Parathyroid adenoma (tissue), 2 donors: Measurements from ENCODE around the gene PRR20C.
"Not testable (repeated sequence)": the region's sequence is repeated elsewhere in the genome, so short reads cannot be mapped to it uniquely, and the experiment has no call there.

Source experiments
- H2AFZ ChIP-seq: fragments of 300-600 bp; sonication (generic); one replicate; pipeline ENCODE4 v1.7.0; 2017; ENCODE audit warnings: antibody characterized with exemption, mild to moderate bottlenecking
- H3K27ac ChIP-seq: fragments of 300-600 bp; sonication (generic); one replicate; pipeline ENCODE4 v1.7.0; 2017
- H3K27me3 ChIP-seq: fragments of 300-600 bp; sonication (generic); one replicate; pipeline ENCODE4 v1.7.0; 2017; ENCODE audit warnings: low read length; ENCODE audit not compliant: control insufficient read depth, insufficient read depth
- H3K36me3 ChIP-seq: fragments of 300-600 bp; sonication (generic); one replicate; pipeline ENCODE4 v1.7.0; 2017; ENCODE audit warnings: low read length; ENCODE audit not compliant: control insufficient read depth, insufficient read depth
- H3K4me1 ChIP-seq: fragments of 300-600 bp; sonication (generic); one replicate; pipeline ENCODE4 v1.7.0; 2017; ENCODE audit warnings: control low read depth
- H3K4me2 ChIP-seq: fragments of 300-600 bp; sonication (generic); one replicate; pipeline ENCODE4 v1.7.0; 2017; ENCODE audit warnings: low read length
- H3K4me3 ChIP-seq: fragments of 300-600 bp; sonication (generic); one replicate; pipeline ENCODE4 v1.7.0; 2017; ENCODE audit warnings: low read depth, low read length
- H3K79me2 ChIP-seq: fragments of 300-600 bp; sonication (generic); one replicate; pipeline ENCODE4 v1.7.0; 2017; ENCODE audit warnings: control low read depth
- H3K9ac ChIP-seq: fragments of 300-600 bp; sonication (generic); one replicate; pipeline ENCODE4 v1.7.0; 2017; ENCODE audit warnings: mild to moderate bottlenecking
- H3K9me3 ChIP-seq: fragments of 300-600 bp; sonication (generic); one replicate; pipeline ENCODE4 v1.7.0; 2017; ENCODE audit warnings: low read length; ENCODE audit not compliant: control insufficient read depth
- TF ChIP-seq, protein P1 (sequence below): fragments of 300-600 bp; sonication (generic); IDR thresholded peaks from one replicate; pipeline ENCODE4 v1.7.0; 2017; ENCODE audit warnings: antibody characterized with exemption, mild to moderate bottlenecking
- donor health status: primary hyperparathyroidism.

PRR20C gene

DNA sequence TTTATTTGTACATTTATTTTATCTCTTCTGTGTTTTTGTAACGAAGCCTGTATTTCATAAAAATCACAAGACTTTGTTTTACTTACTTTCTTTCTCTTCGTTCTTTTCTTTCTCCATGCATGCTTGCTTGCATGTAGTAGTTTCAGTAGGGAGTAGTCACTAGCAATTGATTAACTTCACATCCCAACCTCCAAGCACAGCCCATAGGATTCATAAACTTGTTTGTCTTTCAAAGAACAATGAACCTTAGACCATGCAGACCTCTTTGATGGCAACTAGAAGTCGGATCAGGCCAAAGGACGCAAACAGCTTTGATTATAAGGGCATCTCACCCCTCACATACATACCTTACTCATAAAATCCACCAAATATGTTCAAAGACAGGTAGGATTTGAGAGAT is 16.3 kb upstream of the PRR20C start:
- H3K27me3 ChIP-seq = no peaks in the 10 kb centered on the region
- H3K4me1 ChIP-seq = no peaks in the 10 kb centered on the region
- no peak overlapping the region for H2AFZ ChIP-seq
- TF ChIP-seq, protein P1, sequence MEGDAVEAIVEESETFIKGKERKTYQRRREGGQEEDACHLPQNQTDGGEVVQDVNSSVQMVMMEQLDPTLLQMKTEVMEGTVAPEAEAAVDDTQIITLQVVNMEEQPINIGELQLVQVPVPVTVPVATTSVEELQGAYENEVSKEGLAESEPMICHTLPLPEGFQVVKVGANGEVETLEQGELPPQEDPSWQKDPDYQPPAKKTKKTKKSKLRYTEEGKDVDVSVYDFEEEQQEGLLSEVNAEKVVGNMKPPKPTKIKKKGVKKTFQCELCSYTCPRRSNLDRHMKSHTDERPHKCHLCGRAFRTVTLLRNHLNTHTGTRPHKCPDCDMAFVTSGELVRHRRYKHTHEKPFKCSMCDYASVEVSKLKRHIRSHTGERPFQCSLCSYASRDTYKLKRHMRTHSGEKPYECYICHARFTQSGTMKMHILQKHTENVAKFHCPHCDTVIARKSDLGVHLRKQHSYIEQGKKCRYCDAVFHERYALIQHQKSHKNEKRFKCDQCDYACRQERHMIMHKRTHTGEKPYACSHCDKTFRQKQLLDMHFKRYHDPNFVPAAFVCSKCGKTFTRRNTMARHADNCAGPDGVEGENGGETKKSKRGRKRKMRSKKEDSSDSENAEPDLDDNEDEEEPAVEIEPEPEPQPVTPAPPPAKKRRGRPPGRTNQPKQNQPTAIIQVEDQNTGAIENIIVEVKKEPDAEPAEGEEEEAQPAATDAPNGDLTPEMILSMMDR = no peak
- H3K79me2 ChIP-seq = no peaks in the 10 kb centered on the region
- H3K4me2 ChIP-seq = no peak overlapping the region
- H3K9me3 ChIP-seq = no peaks in the 10 kb centered on the region
- no peak overlapping the region for H3K27ac ChIP-seq
- no peaks in the 10 kb centered on the region for H3K36me3 ChIP-seq
- no peak overlapping the region for H3K4me3 ChIP-seq
- H3K9ac ChIP-seq = no peak overlapping the region

DNA sequence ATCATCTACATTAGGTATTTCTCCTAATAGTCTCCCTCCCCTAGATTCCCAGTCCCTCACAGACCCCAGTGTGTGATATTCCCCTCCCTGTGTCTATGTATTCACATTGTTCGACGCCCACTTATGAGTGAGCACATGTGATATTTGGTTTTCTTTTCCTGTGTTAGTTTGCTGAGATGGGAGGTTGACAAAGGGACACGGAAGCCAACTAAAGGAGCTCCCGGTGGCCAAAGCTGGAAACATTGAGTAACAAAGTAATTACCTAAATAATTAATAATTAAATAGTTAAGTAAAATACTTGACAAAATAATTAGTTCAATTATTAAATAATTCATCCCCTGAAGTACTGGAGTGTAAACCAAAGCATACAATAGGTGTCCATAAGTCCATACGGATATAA is 14.9 kb upstream of the PRR20C start:
- Histone ChIP-seq H3K79me2 (no peaks in the 10 kb centered on the region), H3K4me3 (no peak overlapping the region), H3K4me1 (no peaks in the 10 kb centered on the region), H3K27me3 (no peaks in the 10 kb centered on the region), H3K9me3 (no peaks in the 10 kb centered on the region), H3K4me2 (no peak overlapping the region), H3K9ac (no peak overlapping the region), H3K36me3 (no peaks in the 10 kb centered on the region), H3K27ac (no peak overlapping the region), H2AFZ (no peak overlapping the region)
- TF ChIP-seq, protein P1 = no peak

DNA sequence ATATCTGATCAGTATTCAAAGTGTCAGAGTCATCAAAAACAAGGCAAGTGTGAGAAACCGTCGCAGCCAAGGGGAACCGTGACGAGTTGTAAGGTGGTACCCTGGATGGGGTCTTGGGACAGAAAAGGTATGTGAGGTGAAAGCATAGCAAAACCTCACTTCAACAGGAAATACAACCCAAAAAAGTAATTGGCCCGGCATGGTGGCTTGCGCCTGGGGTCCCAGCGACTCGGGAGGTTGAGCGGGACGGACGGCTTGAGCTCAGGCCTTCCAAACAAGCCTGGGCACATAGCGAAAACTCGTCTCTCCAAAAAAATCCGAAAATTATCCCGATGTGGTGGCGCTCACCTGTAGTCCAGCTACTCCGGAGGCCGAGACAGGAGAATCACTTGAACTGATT is 14.1 kb upstream of the PRR20C start:
- not testable (repeated sequence) for H3K4me2 ChIP-seq, H3K9me3 ChIP-seq, H3K4me1 ChIP-seq, H3K79me2 ChIP-seq, H3K27ac ChIP-seq, H3K36me3 ChIP-seq, H3K27me3 ChIP-seq, H3K4me3 ChIP-seq, H3K9ac ChIP-seq, H2AFZ ChIP-seq

DNA sequence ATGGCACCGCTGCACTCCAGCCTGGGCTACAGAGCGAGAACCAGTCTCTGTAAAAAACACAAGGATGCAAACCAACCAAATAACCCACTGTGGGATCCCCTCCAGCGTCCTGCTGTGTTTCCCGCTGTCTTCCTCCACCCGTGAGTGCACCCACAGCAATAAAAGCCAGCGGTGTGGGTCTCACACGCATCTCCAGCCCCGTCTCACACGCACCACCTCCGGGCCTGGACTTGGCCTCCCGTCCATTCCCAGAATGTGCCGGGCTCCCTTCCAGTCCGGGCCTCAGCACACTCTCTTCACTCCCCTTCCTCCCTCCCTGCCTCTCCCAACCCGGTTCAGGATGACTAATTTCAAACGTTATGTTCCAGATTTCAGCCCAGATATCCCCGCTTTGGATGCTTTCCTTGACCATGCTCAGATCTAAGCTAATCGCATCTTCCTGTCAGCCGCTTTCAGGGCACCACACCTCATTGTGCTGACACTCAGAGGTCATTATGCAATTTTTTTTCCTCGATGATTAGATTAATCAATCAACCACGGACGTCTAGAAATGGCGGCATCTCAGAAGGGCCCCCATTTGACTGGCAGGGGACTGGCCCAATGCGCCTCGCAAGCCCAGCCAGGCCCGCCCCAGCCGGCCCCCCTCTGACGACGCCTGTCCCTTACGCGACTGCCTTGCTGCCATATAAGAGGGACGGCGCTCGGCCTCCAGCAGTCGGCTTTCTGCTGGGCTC is 13.5 kb upstream of the PRR20C start, which contains the start of gene PRR20A:
Gene PRR20A (plus strand): TSS at position 684 of the 734 bp plus-strand sequence. CDS start 387 bp downstream, outside the sequence.
- H3K4me1 ChIP-seq, H2AFZ ChIP-seq, H3K9ac ChIP-seq, H3K27me3 ChIP-seq, H3K4me2 ChIP-seq, H3K36me3 ChIP-seq, H3K27ac ChIP-seq, H3K4me3 ChIP-seq, H3K79me2 ChIP-seq, H3K9me3 ChIP-seq: not testable (repeated sequence)

DNA sequence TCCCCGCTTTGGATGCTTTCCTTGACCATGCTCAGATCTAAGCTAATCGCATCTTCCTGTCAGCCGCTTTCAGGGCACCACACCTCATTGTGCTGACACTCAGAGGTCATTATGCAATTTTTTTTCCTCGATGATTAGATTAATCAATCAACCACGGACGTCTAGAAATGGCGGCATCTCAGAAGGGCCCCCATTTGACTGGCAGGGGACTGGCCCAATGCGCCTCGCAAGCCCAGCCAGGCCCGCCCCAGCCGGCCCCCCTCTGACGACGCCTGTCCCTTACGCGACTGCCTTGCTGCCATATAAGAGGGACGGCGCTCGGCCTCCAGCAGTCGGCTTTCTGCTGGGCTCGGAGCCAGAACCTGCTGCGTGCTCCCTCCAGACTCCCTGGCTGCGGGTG is 6.7 kb upstream of the PRR20C start, which contains the start of gene PRR20B:
Gene PRR20B (plus strand): TSS at position 301 of the 400 bp plus-strand sequence. CDS start 387 bp downstream, outside the sequence.
- not testable (repeated sequence) for H3K36me3 ChIP-seq, H2AFZ ChIP-seq, H3K27me3 ChIP-seq, H3K4me1 ChIP-seq, H3K4me3 ChIP-seq, H3K9ac ChIP-seq, H3K79me2 ChIP-seq, H3K4me2 ChIP-seq, H3K9me3 ChIP-seq, H3K27ac ChIP-seq

DNA sequence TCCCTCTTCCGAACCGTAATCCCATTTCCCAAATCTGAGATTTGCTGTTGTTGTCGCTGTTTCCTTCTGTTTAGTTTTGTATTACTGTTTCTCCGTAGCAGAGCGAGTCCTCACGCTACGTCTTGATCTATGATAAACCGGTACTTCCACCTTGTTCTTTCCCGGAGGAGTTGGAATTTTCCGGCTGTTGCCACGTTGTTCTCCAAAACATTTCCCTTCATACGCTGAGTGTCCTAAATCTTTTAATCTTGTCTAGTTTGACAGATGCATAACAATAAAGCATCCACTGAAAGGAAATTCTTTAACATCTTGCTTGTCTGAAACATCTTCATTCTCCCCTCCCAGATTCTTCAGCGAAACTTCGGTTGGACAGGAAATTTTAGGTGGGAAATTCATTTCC is 5.8 kb upstream of the PRR20C start:
- H3K4me3 ChIP-seq, H3K79me2 ChIP-seq, H3K9me3 ChIP-seq, H3K4me1 ChIP-seq, H3K36me3 ChIP-seq, H3K9ac ChIP-seq, H3K27ac ChIP-seq, H3K4me2 ChIP-seq, H3K27me3 ChIP-seq, H2AFZ ChIP-seq: not testable (repeated sequence)

DNA sequence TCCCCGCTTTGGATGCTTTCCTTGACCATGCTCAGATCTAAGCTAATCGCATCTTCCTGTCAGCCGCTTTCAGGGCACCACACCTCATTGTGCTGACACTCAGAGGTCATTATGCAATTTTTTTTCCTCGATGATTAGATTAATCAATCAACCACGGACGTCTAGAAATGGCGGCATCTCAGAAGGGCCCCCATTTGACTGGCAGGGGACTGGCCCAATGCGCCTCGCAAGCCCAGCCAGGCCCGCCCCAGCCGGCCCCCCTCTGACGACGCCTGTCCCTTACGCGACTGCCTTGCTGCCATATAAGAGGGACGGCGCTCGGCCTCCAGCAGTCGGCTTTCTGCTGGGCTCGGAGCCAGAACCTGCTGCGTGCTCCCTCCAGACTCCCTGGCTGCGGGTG is 6.5 kb downstream of the PRR20C start, which contains the start of gene PRR20D:
Gene PRR20D (plus strand): TSS at position 301 of the 400 bp plus-strand sequence. CDS start 387 bp downstream, outside the sequence.
- not testable (repeated sequence) for H3K9ac ChIP-seq, H3K27ac ChIP-seq, H3K79me2 ChIP-seq, H3K27me3 ChIP-seq, H3K9me3 ChIP-seq, H3K36me3 ChIP-seq, H3K4me3 ChIP-seq, H3K4me2 ChIP-seq, H2AFZ ChIP-seq, H3K4me1 ChIP-seq

DNA sequence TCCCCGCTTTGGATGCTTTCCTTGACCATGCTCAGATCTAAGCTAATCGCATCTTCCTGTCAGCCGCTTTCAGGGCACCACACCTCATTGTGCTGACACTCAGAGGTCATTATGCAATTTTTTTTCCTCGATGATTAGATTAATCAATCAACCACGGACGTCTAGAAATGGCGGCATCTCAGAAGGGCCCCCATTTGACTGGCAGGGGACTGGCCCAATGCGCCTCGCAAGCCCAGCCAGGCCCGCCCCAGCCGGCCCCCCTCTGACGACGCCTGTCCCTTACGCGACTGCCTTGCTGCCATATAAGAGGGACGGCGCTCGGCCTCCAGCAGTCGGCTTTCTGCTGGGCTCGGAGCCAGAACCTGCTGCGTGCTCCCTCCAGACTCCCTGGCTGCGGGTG is 13.0 kb downstream of the PRR20C start, which contains the start of gene PRR20E:
Gene PRR20E (plus strand): TSS at position 301 of the 400 bp plus-strand sequence. CDS start 387 bp downstream, outside the sequence.
- not testable (repeated sequence) for H3K4me3 ChIP-seq, H3K36me3 ChIP-seq, H3K4me2 ChIP-seq, H3K9ac ChIP-seq, H3K9me3 ChIP-seq, H3K4me1 ChIP-seq, H2AFZ ChIP-seq, H3K79me2 ChIP-seq, H3K27ac ChIP-seq, H3K27me3 ChIP-seq
